UCSD-AML1 (cell line): ENCODE data around the gene NT5C2.
"Not testable (repeated sequence)": the region's sequence is repeated elsewhere in the genome, so short reads cannot be mapped to it uniquely, and the experiment has no call there.

Experiments
- DNase-seq: peaks from one replicate; lab custom pipeline; 2025; ENCODE audit not compliant: unreplicated experiment; lab: John Stamatoyannopoulos, UW

NT5C2 gene

DNA sequence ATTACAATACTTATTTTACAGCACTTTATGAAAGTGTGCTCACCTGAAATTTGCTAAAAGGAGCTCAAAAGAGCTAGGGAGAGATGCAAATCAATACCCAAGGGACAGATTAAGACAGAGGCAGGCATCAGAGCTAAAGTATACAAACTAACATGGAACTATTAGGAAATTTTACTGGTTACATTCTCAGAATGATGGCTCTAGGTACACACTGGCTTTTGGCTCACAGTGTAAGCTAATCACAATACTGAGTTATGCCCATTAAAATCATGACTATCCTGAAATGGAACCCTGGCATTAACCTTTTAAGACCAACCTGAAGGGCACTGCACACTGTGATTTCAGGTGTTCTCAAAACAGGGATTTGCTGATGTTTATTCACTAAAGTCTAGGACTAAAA lies 98.1 kb downstream of the NT5C2 start:
- no peak for DNase-seq

DNA sequence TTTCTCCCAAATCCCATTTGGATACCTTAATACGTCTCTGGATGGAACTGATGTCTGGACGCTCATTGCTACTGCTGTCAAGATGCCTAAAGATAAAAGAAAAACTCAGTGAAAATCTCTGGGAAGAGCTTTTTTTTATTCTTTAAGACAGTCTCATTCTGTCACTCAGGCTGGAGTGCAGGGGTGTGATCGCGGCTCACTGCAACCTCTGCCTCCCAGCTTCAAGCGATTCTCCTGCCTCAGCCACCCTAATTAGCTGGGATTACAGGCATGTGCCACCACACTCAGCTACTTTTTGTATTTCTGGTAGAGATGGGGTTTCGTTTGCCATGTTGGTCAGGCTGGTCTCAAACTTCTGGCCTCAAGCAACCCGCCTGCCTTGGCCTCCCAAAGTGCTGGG lies 102.2 kb downstream of the NT5C2 start:
- no peak for DNase-seq

DNA sequence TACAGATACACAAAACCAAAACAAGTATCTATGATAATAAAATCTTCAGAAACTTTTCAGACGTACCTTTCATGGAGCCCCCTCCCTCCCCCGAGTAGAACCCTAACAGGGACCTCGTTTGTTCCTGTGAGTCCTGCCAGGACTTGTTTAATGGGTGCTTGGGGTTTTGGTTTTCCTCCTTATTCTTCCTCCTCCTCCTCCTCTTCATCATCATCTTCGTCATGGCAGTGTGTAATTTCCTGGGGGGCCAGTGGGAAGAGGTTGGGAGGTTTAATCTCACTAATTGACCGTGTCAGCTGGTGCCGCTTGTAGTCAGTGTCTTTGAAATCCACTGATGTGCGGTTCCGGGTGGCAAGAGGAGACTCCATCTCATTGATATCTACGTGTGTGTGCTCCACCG lies 103.6 kb downstream of the NT5C2 start:
- DNase-seq: no peak

DNA sequence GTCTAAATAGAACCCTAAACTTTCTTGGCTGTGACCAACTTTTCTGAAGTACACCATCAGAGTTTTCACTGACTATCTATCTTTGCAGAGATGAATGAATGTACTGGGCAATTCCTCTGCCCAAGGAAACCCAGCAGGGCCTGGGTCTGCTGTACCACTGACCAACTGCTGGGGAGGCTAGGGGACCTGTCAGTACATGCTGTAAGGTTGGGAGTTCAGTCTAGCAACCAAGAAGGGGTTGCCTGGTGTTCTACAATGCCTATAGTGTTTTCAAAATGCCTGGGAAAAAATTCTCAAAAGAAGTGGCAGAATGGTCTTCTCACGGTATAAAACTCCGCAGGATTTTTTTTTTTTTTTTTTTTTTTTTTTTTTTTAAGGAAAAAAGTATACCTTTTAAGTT lies 106.3 kb downstream of the NT5C2 start:
- no peak for DNase-seq

DNA sequence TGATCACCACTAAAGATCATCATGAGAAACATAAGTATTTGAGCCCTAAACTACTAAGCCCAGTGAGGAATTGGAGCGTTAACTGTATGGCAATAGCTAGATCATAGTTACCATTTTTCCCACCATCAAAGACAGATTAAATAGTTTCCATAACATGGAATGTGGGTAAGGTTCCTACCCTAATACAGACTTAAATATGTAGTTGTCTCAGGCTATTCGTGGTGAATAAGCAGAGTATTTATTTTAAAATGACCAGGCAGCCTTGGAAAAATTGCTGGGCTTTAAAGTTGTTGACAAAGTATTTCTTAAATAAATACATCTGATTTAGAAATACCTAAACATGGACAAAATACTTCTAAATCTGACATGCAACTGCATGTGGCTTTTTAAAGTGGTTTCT lies 106.8 kb downstream of the NT5C2 start:
- DNase-seq: no peak

DNA sequence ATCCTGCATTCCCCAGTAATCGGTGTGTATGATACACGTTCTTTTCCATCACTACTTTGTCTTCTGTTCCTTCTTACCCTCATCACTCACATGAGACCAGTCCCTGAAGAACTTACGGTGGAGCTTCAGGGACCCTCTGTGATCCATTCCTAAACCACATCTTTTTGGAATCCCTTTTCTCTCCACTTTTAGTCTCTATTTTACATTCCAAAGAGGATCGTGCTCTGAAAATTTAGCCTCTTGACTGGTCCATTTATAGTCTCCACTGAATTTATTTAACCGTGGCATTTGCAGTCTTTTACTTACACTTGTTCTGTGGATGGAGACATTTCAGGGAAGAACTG lies 109.1 kb downstream of the NT5C2 start:
- DNase-seq: no peak

DNA sequence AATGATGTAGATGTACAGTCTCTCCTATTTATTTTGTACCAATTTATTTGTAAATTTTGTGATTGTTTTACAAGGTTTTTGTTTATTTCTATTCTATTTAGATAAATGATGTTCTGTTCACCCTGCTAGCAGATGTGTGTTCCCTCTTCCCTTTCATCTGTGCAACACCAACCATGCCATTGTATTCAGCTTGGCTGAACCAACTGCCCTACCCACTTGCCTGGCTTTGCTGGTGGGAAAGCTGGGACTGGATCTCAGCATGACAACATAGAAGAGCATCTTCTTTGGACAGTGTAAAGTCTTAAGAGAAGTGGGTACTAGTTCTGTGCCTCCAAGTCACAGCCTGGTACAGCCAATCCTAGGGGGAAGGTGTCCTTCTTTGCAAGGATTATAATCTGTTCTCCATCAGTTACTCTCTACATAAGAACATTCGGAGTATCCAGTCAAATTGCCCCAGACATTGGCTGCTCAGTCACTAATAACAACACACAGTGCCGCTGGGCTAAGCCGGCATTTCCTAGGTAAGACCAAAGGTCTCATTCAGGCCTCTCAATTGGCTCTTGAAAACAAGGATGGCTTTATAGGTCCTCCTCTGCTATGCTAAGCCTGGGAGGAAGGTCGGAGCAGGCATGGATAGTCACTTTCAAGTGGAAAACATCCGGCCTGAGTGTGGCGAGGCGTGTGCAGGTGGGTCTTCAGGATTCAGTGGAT lies 109.7 kb downstream of the NT5C2 start:
- DNase-seq: no peak

DNA sequence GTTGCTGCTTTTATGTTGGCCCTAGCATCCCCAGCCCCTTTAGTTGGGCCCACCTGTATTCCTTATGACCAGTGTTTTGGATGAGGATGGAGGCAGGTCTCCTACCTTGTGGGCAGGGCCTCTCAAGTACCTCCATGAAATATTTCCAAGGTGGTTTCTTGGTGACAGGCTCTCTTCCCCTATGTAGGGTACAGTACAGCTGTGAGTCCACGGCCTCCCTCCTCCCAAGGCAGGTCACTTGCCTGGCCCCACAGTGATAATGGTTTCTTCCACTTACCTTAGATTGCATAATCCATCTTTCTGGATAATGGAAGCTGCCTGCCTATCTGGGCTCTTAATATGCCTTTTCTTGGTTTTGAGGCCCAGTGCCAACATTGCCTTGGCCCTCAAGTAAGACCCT lies 110.4 kb downstream of the NT5C2 start:
- DNase-seq: no peak

DNA sequence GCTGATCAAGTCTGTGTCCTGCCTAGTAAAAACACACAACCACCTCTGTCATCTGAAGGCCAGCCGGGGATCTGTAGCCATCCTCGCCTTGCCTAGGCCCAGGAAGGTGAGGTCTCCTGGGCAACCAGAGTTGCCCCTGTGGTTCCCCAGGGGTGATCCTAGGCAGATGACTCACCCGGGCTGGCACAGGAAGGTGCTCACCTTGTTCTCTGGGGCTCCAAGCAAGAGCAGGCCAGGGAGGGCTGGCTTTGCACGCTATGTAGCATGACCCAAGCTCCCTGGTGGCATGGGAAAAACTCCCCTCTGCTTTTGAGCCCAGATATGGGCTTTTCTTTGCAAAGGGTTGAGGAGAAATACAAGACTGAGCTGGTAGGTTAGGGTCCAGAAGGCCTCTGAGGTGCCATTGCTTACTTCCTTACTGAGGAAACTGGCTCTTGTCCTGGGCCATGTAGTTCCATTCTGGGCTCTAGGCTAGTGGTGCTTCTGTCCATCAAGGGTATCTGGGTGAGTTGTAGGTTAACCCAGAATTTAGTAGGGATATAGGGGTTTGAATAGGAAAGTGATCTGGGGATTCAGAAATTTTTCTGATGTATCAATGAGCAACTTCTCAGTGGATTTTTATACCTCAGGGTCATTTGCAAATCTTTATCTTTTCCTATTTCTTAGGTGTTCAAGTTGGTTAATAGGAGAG lies 112.0 kb downstream of the NT5C2 start:
- no peak for DNase-seq

DNA sequence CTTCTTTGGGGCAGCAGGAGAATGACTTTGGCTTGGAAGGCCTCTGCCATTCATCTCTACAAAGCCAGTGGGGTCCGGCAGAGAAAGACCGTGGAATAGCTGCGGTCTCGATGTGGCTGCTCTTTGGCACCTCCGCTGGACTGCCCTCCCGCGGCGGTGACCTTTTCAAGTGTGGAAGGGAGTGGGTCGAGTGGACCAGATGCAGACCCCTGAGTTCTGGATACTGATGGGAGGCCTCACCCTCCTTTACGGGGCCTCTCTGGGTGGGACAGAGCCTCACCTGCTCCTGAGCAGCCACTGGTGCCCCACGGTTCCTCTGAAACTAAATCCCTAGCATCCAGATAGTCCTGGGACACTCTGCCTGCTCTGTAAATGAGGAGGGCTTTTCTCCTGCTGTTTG lies 113.1 kb downstream of the NT5C2 start:
- no peak for DNase-seq

DNA sequence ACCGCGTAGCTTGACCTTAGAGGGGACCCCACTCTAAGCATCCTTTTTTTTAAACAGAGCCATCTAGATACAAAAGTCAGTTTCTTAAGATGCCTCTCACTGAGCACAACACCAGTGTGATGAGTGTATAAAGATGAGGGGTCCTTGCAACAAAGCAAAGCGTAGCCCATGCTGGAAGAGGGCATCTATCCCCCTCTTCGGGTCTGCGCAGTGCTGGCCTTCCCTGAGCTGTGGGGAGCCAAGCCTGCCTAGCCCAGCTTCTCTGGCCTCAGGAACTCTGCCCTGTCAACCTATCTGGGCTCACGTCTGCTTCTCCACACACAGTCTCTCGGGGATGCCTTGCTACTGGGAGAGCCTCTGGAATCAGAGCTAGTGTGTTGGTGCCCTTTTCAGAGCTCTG lies 114.0 kb downstream of the NT5C2 start:
- no peak for DNase-seq

DNA sequence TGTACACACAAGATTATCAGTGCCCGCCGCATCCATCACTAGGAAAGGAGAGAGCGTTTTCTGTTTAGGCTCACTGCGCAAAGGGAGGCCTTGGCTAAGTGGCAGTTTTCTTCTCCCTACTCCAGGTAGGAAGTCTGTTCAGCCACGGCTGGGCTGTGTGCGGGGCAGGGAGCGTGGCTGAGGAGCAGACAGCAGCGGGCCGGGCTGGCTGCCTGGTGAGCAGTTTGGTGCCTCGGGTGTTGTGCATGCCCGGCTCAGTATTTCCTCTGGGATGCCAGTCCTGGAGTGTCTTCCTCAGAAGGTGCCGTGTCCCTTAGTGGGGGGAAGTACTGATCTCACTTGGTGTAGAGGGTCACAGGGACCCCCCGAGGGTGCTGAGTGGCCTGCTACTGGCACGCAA lies 114.4 kb downstream of the NT5C2 start:
- no peak for DNase-seq

DNA sequence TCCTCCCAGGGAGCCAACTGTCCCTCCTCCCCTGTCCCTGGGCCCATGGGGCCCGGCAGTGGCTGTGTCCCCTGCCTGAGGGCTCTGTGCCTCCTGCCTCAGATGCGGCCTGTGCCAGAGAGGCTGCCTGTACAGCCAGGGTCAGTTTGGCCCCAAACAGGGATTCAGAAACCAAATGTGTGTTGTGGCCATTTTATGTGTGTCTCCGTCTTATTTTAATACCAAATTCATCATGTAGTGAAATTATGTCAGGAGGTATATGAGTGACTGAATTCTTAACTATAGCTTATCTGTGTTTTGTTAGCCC lies 114.8 kb downstream of the NT5C2 start:
- DNase-seq: no peak

DNA sequence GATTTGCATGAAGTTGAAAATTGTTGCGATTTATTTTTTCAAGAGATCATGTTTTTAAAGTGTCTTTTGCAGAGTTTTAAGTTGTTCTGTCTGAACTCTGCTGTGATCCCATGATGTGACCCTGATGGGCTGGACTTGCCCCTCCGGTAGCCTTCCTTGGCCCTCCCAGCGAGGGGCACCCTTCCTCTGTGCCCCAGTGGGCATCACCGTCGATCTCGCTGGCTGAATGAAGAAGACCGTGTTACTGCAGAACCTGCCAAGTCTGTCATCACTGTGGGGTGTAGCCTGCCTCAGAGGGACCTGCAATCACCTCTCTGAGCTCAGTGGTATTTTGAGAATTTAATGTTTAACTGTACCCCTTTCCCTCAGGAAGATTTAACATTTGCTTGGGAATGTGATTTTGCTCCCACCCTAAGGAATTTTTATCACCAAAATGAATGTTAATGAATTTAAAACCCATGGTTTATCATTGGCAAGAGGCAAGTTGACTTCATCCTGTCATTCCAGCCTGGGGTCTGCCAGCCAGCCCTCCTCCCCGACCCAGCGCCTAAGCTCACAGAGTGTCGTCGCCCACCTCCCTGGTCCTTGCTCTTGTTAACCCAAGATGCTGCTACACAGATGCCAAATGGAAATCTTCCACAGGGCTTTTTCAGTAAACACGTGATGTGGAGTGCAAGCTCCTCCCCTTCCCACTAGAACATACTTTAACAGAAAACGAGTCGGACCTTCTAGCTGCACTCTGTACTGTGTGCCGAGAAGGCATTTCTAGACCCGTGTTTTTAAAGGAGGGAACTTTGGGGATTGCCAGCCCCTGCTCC lies 115.4 kb downstream of the NT5C2 start:
- no peak for DNase-seq

DNA sequence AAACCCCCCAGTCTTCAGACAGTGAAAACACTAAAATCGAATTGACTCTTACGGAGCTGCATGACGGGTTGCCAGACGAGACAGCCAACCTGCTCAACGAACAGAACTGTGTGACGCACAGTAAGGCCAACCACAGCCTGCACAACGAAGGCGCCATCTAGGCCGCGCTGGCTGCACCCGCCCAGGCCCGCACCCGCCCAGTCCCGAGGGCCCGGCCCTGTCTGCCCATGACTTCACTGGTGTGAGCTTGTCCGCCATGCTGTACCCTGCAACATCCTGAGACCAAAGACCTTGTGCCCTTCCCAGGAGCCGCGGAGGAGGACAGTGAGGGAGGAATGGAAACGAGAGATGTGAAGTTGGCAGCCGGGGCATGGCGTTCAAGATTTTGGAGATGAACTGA lies 116.1 kb downstream of the NT5C2 start:
- DNase-seq: no peak

DNA sequence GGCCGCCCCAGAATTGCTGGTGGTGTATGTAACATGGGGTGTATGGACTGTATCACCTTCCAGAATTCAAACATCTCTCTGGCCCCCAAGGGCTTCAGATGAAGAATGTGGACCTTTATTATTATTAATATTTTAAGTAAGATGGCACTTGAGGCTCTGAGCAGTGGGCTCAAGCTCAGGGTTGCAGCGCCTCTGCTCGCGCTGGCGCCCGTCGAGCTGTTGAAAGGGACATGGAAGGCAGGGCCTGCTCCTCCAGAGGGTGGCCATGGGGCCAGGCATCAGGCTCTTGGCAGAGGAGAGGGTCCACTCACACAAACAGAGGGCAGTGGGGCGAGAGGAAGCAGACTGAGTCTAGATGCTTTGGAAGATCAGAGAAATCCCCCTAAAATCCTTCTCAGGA lies 120.2 kb downstream of the NT5C2 start:
- no peak for DNase-seq

DNA sequence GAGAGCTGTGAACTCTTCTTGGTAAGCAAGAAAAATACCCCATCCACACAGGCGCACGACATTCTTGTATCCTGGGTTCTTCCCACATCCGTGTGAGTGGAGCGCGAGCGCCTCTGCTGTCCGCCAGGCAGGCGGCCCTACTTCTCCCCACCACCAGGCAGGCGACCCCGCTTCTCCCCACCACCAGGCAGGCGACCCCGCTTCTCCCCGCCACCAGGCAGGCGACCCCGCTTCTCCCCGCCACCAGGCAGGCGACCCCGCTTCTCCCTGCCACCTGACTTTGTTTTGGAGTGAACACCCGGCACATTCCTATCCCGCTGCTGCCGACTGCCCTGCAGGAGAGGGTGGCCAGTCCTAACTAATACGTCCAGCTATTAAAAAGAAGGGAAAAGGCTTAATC lies 120.8 kb downstream of the NT5C2 start:
- DNase-seq: no peak

DNA sequence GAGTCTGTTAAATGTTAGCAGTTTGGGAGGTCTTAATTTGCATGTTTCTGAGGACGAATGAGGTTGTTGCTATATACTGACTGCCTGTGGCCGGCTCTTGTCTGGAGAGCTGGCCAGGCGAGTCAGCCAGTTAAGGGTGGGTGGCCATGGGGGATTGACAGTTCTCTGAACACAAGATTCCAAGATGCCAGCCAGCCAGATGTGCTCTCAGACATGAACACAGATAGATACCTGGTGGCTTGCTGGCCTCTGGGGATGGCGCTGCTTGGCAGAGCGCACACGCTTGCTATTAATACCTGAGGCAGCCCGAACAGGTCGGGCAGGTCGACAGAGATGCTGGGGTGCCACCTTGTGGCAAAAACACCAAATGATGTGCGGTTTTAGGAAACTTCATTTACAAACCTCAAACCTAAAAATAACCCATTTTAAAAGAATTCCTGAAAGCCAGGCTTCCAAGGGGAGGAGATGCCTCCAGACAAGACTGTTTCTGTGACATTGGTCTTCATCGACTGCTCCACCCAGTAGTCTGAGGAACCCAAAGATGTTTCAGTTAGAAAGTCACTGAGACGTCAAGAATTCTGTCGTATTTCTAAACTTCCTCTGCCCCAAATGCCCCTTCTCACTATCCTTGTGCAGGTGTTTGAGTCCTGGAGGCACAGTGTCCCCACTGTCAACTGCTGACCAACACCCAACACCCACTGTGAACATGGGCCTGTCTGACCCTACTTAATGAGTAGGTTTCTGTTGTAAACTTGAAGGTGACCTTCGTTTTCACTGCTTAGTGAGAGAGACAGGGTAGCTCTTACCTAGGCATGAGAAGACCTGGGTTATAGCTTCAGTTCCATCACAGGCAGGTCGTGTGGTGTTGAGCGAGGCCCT lies 123.4 kb downstream of the NT5C2 start:
- peak; percentile 45 for DNase-seq

DNA sequence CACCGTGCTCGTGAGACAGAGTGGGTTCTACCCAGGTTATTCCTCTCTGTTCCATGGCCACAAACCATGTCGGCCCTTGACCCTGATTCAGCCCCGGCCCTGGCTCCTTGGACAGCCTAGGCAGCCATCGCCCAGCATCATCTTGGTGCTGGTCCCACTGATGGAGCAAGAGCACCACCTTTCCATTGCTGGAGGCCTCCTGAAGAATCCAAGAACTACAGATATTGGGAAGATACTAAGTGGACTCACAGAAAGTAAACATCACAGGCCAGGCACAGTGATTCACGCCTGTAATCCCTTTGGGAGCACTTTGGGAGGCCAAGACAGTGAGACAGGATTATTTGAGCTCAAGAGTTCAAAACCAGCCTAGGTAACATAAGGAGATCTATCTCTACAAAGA lies 125.1 kb downstream of the NT5C2 start:
- no peak for DNase-seq

DNA sequence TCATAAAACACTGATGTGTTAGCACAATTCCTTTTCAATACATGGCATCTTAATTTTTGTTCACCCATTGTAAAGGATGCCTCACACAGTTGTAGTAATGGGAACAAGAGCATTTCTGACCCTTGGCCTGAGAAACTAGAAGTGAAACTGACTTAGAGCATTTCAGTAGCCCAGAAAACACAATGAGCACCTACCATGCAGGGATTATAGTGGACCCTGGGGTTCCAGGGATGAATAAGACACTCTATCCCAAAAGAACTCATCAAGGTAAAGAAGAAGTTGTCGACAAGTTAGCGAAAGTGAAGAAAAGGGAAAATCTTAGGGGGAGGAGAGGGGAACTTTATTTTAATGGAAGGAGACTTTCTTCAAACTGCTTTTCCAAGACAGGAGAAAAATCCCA lies 125.6 kb downstream of the NT5C2 start:
- no peak for DNase-seq

DNA sequence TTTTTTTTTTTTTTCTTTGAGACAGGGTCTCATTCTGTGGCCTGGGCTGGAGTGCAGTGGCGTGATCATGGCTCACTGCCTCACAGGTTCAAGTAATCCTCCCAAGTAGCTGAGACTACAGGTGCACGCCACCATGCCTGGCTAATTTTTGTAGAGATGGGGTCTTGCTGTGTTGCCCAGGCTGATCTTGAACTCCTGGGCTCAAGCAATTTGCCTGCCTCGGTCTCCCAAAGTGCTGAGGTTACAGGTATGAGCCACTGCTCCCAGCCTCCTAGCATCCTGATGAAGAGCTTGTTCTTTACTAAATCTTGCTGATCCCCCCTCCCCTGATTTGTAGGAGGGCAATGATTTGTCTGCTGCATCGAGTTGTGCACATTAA lies 126.0 kb downstream of the NT5C2 start:
- DNase-seq: not testable (repeated sequence)
